HEK293T (cell line): ENCODE measurements around the gene ZNRF3.

Experiments used
- CTCF ChIA-PET: fragments of 350-600 bp; formaldehyde crosslinking; extraction: SDS; loops from one replicate; lab custom pipeline; 2021; ENCODE audit warnings: antibody characterized with exemption, inconsistent platforms; lab: Yijun Ruan, JAX
- POLR2A ChIA-PET: fragments of 350-600 bp; formaldehyde crosslinking; extraction: SDS; loops from one replicate; lab custom pipeline; 2020; ENCODE audit warnings: antibody characterized with exemption, inconsistent platforms; lab: Yijun Ruan, JAX
- DNase-seq: peaks from one replicate; pipeline ENCODE4 v3.0.0; 2012; ENCODE audit warnings: mixed read lengths; ENCODE audit errors: extremely low spot score
- ARNT ChIP-seq: fragments of 450-650 bp; IDR thresholded peaks from 2 replicates; pipeline ENCODE4 v1.6.1; 2017; ENCODE audit warnings: mild to moderate bottlenecking
- BHLHE40 ChIP-seq: fragments of 450-650 bp; IDR thresholded peaks from 2 replicates; pipeline ENCODE4 v1.6.1; 2016; ENCODE audit warnings: mild to moderate bottlenecking, moderate library complexity, borderline replicate concordance
- CTBP1 ChIP-seq: fragments of 450-650 bp; IDR thresholded peaks from 2 replicates; pipeline ENCODE4 v1.6.1; 2016; ENCODE audit warnings: borderline replicate concordance
- ELF4 ChIP-seq: fragments of 450-650 bp; IDR thresholded peaks from 2 replicates; pipeline ENCODE4 v1.6.1; 2017; ENCODE audit warnings: antibody characterized with exemption
- FOXA1 ChIP-seq: fragments of 450-650 bp; IDR thresholded peaks from 2 replicates; pipeline ENCODE4 v1.6.1; 2016; ENCODE audit warnings: mild to moderate bottlenecking
- FOXK2 ChIP-seq: fragments of 450-650 bp; IDR thresholded peaks from 2 replicates; pipeline ENCODE4 v1.6.1; 2016; ENCODE audit warnings: mild to moderate bottlenecking
- FOXM1 ChIP-seq: fragments of 450-650 bp; IDR thresholded peaks from 2 replicates; pipeline ENCODE4 v1.6.1; 2017; ENCODE audit warnings: mild to moderate bottlenecking, borderline replicate concordance
- HDGF ChIP-seq: fragments of 450-650 bp; IDR thresholded peaks from 2 replicates; pipeline ENCODE4 v1.6.1; 2017; ENCODE audit warnings: antibody characterized with exemption, borderline replicate concordance
- L3MBTL2 ChIP-seq: fragments of 450-650 bp; conservative IDR thresholded peaks from 2 replicates; pipeline ENCODE4 v1.6.1; 2016; ENCODE audit warnings: mild to moderate bottlenecking
- LEF1 ChIP-seq: fragments of 450-650 bp; IDR thresholded peaks from 2 replicates; pipeline ENCODE4 v1.6.1; 2017; ENCODE audit warnings: mild to moderate bottlenecking, borderline replicate concordance
- NFRKB ChIP-seq: fragments of 450-650 bp; IDR thresholded peaks from 2 replicates; pipeline ENCODE4 v1.6.1; 2016; ENCODE audit warnings: mild to moderate bottlenecking, moderate library complexity
- SP1 ChIP-seq: fragments of 450-650 bp; IDR thresholded peaks from 2 replicates; pipeline ENCODE4 v1.6.1; 2017
- SUZ12 ChIP-seq: fragments of 450-650 bp; IDR thresholded peaks from 2 replicates; pipeline ENCODE4 v1.6.1; 2016; ENCODE audit warnings: mild to moderate bottlenecking
- TARDBP ChIP-seq: fragments of 450-650 bp; IDR thresholded peaks from 2 replicates; pipeline ENCODE4 v1.6.1; 2016
- ZNF384 ChIP-seq: fragments of 450-650 bp; IDR thresholded peaks from 2 replicates; pipeline ENCODE4 v1.6.1; 2016
- TF ChIP-seq, protein P1 (sequence below): fragments of 450-650 bp; IDR thresholded peaks from 2 replicates; pipeline ENCODE4 v1.6.1; 2016

ZNRF3 gene

DNA sequence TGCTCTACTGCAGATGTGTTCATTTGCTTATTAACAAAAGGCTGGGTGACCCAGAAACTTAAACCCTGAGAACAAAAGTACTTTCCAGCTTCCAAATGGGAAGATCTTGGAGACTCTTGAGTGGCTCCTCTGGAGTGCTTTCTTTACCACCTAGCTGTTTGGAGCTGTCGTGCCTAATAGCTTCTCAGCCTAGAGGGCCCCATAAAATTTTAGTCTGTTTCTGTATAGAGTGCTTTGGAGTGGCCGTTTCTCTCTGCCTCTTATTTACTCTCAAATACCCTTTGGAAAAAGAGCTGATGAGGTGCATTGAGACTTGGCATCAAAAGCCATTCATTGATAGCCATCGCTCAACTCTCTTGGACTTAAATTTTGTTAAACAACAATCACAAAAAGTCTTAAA is 50.7 kb downstream of the ZNRF3 start:
- CTCF ChIA-PET = interaction anchor here (1.9 kb wide), 1 partner anchor 15 kb away, joined by 5 read pairs; no protein-coding TSS in a partner anchor
- POLR2A ChIA-PET = no interaction called here
- DNase-seq = no peak
- TF ChIP-seq ZNF384 (no peak), CTBP1 (no peak), ARNT (no peak), LEF1 (no peak), SP1 (no peak), SUZ12 (no peak), BHLHE40 (no peak)
- TF ChIP-seq, protein P1, sequence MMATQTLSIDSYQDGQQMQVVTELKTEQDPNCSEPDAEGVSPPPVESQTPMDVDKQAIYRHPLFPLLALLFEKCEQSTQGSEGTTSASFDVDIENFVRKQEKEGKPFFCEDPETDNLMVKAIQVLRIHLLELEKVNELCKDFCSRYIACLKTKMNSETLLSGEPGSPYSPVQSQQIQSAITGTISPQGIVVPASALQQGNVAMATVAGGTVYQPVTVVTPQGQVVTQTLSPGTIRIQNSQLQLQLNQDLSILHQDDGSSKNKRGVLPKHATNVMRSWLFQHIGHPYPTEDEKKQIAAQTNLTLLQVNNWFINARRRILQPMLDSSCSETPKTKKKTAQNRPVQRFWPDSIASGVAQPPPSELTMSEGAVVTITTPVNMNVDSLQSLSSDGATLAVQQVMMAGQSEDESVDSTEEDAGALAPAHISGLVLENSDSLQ = no peak

DNA sequence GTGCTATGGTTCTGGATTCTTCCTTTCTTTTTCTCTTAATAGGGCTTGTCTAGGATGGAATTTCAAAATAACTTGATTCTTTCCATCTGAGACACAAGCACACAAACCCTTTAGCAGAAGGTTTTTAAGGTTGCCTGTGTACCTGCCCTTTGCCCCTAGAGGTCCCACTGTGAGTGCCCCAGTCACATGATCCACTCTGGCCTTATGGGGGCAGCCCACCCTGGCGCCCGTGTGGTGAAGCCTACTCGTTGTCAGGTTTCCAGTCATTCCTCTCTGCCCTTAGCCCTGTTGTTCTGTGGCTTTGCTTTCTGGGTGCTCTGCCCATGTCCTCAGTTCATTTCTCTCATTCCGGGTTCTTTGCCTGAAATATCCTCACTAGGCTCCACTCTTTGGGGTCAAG is 51.8 kb downstream of the ZNRF3 start:
- ChIA-PET POLR2A (no interaction called here), CTCF (no interaction called here)
- no peak for DNase-seq
- TF ChIP-seq BHLHE40 = no peak
- TF ChIP-seq FOXM1 = no peak
- TF ChIP-seq LEF1 = no peak
- no peak for TF ChIP-seq SP1
- no peak for TF ChIP-seq CTBP1
- TF ChIP-seq ZNF384 = no peak
- TF ChIP-seq, protein P1 = no peak
- TF ChIP-seq SUZ12 = no peak
- no peak for TF ChIP-seq HDGF
- no peak for TF ChIP-seq FOXK2
- TF ChIP-seq FOXA1 = no peak
- TF ChIP-seq L3MBTL2 = no peak
- TF ChIP-seq TARDBP = no peak
- no peak for TF ChIP-seq NFRKB
- no peak for TF ChIP-seq ELF4
- TF ChIP-seq ARNT = no peak

DNA sequence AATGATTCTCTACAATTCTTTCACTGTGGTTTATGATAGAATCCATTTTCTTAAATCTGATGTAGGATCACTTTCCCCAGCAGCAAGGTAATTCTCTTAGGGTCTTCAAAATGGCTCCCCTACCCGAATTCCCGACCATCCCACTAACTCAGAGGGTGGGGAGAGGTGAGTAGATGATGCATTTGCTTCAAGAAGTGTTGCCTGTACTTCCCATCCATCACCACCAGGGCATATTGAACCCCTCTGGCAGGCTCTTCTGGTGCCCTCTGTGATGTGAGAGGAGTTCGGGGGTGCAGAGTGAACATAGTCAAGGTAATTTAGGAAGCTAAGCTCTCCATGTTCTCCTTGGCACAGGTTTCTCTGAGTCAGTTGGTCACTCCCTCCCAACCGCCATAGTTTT is 52.3 kb downstream of the ZNRF3 start:
- ChIA-PET CTCF (interaction anchor here (1.1 kb wide), 1 partner anchor 11 kb away, joined by 7 read pairs; no protein-coding TSS in a partner anchor), POLR2A (interaction anchor here (0.6 kb wide), 1 partner anchor 70 kb away, joined by 4 read pairs; no protein-coding TSS in a partner anchor)
- DNase-seq = no peak
- TF ChIP-seq FOXM1 (no peak), ELF4 (no peak), L3MBTL2 (no peak), TARDBP (no peak)
- TF ChIP-seq, protein P1 = no peak

- ChIA-PET POLR2A (interaction anchor here (0.6 kb wide), 1 partner anchor 70 kb away, joined by 4 read pairs; no protein-coding TSS in a partner anchor), CTCF (interaction anchor here (0.8 to 1.1 kb wide), 3 partner anchors 9 to 12 kb away, joined by 3 to 7 read pairs (median 3); no protein-coding TSS in a partner anchor)
- no peak for TF ChIP-seq LEF1
- TF ChIP-seq FOXM1 = no peak
- TF ChIP-seq L3MBTL2 = no peak
- no peak for TF ChIP-seq ARNT
- TF ChIP-seq, protein P1 = no peak
- TF ChIP-seq SP1 = no peak
- no peak for TF ChIP-seq TARDBP
- TF ChIP-seq CTBP1 = no peak
- TF ChIP-seq FOXA1 = no peak
- TF ChIP-seq BHLHE40 = no peak
- no peak for TF ChIP-seq SUZ12
- TF ChIP-seq HDGF = no peak
- TF ChIP-seq NFRKB = no peak
- TF ChIP-seq ELF4 = no peak
- TF ChIP-seq FOXK2 = no peak
- no peak for TF ChIP-seq ZNF384
Measured at GRCh38 chr22:28936200-28936599, 52.8 kb downstream of the ZNRF3 start.

DNA sequence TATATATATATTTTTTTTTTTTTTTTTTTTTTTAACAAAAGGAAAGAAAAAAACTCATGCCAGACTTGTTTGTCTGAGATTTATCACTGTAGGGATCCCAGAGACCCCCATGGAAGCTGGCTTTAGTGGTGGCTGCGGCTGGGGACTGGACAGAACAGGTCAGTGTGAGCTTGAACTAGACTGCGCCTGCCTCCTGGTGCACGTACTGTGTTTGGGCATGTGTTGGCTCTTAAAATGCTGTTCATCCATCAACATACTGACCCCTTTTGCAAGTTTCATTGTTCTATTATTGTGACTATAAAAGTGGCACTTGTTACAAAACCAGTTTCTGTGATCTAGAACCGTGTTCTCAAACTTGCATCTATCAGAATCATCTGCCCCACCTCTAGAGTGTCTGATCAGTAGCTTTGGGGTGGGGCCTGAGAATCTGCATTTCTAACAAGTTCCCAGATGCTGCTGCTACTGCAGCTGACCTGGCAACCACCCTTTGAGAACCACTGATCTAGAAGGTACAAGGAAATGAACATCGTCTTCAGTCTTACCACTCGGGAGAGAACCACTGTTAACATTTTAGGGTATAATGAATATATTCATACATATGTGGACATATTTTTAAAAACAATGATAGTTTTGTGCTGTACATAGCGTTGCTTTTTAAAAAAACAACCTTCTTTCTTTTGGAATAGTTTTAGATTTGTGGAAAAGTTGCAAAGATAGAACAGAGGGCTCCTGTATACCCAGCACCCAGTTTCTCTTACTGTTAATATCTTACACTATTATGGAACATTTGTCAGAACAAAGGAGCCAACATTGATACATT is 54.0 kb downstream of the ZNRF3 start:
- POLR2A ChIA-PET = no interaction called here
- CTCF ChIA-PET = interaction anchor here (0.8 to 0.9 kb wide), 2 partner anchors 10 to 11 kb away, joined by 3 read pairs; no protein-coding TSS in a partner anchor
- TF ChIP-seq, protein P1 = no peak
- TF ChIP-seq CTBP1 (no peak), SUZ12 (no peak), SP1 (no peak), L3MBTL2 (no peak), FOXK2 (no peak), BHLHE40 (no peak), NFRKB (no peak), TARDBP (no peak), FOXA1 (no peak)

More at GRCh38 chr22:28936200-28936599, 52.8 kb downstream of the ZNRF3 start:
- no peak for DNase-seq

More for the DNA sequence above, 54.0 kb downstream of the ZNRF3 start:
- DNase-seq = no peak
